Epidermal melanocyte (primary cell): ENCODE results near the gene CRYGS.
"Not testable (repeated sequence)": the region's sequence is repeated elsewhere in the genome, so short reads cannot be mapped to it uniquely, and the experiment has no call there.

Experiments used
- DNase-seq: peaks from one replicate; pipeline ENCODE4 v3.0.0; 2011; ENCODE audit warnings: low spot score; ENCODE audit not compliant: insufficient read length

CRYGS gene

DNA sequence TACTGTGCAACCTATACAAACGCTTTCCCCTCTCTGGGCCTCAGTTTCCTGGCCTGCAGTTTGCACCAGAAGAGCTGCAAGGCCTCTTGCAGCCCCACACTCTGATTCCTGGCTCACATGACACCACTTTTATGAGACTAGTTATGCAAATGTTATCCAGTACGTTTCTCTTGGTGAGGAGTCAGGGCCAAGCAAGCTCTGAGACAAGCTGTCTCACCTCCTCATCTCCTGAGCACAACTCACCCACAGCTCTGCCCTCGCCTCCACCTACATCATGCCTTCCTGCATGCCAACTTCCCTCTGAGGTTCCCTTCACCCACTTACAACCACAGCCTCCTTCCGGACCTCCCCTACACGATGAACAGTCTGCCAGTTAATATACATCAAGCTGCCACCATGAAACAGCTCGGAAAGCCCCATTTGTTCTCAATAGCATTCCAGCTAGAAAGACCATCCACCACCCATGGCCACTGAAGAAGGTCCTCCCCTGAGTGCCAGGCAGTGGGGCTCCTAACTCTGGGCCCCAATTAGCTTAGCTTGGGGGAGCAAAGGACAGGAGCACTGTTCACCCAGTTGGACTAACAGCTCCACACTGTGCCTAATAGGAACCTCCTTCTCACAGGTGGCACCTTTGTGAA is 25.0 kb downstream of the CRYGS start:
- DNase-seq = no peak

DNA sequence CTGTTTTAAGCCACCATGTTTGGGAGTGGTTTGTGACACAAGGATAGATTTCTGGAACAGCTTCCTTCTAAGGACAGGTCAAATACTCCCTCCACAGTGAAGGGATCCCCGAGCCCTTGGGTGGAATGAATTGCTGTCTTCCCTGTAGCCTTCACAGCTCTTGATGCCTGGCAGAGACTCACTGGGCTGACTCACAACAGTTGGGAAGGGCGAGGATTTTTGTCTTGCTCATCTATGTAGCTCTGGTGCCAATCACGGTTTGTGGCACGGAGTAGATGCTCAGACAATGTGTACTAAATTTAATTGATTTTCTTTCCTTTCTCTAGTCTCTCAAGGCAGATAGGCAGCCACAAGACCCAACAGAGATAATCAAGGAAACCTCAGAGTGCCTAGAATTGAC is 27.0 kb downstream of the CRYGS start:
- no peak for DNase-seq

DNA sequence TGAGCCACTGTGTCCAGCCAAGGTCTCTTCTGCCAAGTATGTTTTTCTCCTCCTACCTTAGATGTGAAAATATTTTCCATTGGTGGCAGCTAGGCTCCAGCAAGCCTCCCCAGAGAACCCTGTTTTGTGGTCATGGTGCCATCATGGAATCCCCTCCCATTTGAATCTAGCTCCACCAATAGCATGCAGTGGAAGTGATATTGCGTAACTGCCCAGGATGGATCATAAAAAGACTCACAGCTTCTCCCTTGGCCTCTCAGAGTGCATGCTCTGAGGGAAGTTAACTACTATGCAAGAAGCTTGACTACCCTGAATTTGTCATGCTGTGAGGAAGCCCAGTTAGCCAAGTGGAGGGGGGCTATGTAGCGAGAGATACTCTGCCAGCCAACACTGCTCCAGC is 27.5 kb downstream of the CRYGS start:
- DNase-seq = no peak

DNA sequence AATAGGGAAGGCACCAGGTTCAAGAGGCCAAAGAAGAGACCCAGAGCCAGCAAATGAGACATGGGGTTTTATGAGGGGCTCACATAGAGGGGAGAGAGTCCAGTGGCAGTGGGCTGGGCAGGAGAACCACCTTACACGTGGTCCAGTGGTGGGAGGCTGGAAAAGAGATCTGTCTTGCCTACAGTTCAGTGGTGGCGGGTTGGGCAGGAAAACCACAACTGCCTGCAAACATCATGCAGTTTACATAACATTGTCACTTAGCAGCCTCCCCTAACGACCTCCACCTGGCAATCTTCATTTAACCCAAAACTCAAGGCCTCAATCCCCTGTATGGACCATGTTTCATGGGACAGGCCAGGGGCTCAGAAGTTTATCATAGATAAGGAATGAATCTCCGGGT is 29.1 kb downstream of the CRYGS start:
- DNase-seq = no peak

DNA sequence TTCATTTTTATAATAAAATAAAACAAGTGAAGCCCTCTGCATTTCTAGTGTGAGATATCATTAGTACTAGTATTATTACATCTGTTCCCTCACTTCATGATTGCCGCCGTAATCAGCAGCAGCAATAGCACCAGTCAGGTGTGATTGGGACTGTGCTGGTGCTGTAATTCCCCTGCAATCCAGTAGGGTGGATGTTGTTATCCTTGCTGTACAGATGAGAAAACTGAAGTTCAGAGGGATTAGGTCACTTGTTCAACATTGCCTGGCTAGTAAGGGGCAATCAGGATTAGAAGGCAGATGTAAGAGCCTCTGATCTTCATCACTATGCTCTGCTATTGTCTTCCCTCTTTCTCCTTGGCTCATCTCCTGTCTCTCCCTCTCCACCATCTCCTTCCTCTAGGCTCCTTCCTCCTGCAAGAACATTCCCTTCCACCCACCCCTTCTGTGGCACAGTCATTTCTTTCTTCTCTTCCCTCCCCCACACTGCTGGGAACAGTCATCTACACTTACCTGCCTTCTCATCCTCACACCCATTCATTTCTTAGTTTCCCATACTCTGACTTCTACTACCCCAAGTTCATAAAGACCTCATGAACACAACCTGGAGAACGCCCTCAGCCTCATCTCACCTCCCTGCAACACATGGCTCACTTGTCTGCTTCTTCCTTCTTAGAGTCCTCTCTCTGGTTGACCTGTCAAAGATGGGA is 29.7 kb downstream of the CRYGS start:
- DNase-seq = no peak

DNA sequence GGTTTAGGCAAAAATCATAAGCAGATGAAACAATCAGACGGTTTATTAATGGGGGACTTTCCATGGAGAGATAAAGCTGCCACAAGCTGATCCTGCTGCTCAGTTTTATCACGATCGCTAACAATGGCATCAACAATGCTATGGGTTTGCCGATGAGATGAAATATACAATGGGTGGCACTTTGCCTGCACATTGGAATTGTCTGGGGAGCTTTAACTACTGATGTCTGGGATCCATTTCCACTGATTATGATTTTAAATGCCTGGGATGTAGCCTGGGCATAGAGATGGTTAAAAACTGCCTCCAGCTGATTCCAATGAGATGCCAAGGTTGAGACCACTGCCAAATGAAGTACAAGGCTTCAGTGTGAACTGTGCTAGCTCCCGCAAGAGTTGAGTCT is 30.8 kb downstream of the CRYGS start:
- no peak for DNase-seq

DNA sequence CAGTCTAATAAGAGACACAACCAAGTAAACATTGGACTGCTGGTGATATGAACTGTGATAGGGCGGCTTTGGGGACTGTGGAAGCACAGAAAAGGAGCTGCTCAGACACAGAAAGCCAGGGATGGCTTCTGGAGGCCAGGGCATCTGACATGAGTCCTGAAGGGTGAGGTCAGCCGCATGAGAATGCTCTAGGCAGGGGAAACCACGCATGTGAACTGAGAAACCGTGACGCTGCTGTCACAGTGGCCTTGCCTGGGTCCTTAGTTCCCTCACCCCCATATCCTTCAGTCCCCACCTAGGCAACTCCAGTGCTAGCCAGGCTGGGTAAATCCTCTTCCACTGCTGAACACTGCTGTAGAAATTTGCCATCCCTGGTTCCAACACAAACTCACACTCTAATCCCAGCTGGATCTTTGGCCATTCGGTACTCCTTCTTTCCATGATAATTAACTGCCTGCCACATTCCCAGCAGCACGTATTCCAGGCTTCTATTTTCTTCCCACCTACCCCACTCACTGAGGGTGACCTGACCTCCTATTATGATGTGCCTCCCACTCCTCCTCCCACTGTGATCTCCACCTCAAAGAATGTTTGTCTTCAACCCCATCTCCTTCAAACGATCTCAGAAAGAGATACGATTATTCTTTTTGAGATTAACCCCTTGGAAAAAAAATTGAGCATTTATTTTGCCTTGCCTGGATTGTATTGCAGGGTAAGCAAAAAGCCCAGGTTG is 31.4 kb downstream of the CRYGS start:
- DNase-seq = no peak

DNA sequence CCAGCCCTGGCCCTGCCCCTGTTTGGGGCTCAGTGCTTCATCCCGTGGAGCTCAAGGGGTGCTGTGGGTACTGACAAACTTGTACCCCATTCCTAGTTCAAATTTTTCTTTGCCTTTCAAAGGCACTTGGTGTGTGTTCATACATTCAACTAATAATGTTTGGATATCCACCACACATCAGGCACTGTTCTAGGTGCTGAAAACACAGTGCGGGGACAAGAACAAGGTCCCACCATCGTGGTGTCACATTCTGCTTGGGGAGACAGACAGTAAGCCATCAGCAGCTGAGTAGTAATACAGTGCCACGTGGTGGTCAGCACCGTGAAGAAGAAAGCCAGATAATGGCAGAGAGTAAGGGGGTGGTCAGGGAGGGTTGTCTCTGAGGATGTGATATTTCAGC is 32.5 kb downstream of the CRYGS start:
- DNase-seq = no peak

DNA sequence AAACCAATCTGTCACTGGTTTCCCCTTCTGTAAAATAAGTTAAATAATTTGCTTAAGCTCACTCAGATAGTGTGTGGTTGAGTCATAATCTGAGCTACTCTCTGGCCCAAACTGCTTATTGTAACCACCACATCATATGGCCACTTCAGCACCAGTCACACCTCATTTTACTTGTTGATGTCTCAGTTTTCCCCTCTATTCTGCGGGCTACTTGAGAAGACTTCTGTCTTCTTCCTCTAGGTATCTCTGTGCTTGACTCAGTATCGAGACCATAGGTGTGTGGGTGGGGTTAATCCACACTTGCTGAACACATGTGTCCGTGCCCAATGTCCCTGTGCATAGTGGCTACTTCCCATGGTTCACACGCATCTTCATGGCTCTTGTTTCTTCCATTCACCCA is 32.9 kb downstream of the CRYGS start:
- DNase-seq = no peak

DNA sequence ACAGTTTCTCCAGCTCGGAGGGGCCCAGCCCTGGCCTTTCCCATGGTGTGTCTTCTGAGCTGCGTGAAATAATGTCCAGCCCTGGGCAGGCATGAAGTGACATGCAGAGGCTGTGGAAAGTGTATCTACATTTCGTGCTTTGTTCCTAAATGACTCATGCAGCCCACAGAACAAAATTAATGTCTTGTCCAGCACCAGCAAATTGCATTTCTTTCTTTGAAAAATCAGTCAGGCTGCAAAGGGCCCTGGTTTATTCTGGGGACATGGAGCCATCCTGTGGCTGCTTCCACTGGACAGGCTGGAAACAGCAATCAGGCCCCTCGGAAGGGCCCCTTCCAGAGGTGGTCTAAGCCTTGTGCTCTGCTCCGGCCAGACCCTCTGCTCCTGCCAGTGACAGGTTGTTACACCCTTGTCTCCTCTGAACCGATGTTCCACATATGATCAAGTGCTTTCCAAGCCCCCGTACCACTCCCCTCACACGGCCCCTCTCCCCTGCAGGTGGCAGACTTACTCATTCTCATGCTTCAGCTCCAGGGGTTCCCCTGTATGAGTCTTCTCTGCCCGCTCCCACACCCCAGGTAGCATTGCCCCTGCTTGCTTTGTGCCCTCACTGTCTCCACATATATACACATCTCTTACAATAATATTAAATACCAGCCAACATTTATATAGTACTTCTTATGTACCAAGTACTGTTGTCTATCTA is 33.7 kb downstream of the CRYGS start:
- DNase-seq = no peak

DNA sequence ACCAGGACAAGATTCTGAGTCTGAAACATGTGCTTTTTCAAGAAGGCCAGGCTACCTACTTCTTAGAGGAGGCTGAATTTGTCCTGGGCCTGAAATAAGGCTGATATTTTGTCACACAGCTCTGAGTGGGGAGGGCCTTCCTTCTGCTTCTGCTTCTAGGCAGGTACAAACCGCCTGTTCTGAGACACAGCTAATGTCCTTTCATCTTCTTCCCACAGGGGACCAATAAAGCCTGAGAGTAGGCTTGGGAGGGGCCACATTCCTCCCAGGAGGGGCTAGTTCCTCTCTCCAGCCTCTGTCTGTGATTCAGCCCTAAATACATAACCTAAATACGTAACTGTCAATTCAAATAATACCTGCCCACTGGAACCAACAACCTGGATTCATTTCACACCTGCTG is 34.8 kb downstream of the CRYGS start:
- no peak for DNase-seq

DNA sequence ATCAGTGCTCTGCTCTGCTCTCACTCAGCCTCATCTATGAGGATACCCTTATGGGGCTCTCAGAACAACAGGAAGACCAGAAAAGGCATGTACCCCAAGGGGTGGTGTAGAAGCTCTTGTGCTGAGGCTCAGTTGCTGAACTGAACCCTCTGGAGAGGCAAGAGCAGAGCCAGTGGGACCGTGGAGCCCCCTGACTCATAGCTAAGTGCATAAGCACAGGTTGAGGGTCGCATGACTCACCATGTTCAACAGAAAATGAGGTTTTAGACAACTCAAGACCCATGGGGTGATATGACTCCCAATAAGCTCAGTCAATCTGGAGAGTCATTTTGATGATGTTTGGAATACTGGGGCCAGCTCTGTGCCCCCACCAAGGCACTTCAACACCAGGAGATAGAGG is 37.3 kb downstream of the CRYGS start:
- DNase-seq = no peak

DNA sequence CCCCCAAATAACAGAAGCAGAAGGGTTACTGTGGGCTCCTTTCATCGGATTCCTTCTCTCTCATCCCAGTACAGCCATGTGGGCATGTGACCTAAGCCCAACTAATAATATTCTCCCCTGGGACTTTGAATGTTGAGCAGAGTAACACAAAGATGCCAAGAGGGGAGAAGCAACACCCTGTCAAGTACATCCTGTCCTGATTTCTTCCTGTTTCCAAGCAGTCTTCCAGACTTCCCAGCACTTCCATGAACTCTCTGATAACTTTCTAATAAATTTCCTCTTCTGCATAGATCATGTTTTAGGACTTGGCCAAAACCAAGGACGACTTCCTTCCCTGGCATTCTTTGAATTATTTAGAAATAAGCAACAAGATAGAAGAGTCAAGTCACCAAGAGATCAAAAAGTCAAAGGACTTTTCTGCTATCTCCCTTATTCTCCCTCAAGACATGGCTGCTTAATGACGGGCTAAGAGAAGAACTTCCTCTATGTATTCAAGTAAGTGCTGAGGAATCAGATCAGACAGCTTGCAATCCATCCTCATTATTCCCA is 37.9 kb downstream of the CRYGS start:
- no peak for DNase-seq

DNA sequence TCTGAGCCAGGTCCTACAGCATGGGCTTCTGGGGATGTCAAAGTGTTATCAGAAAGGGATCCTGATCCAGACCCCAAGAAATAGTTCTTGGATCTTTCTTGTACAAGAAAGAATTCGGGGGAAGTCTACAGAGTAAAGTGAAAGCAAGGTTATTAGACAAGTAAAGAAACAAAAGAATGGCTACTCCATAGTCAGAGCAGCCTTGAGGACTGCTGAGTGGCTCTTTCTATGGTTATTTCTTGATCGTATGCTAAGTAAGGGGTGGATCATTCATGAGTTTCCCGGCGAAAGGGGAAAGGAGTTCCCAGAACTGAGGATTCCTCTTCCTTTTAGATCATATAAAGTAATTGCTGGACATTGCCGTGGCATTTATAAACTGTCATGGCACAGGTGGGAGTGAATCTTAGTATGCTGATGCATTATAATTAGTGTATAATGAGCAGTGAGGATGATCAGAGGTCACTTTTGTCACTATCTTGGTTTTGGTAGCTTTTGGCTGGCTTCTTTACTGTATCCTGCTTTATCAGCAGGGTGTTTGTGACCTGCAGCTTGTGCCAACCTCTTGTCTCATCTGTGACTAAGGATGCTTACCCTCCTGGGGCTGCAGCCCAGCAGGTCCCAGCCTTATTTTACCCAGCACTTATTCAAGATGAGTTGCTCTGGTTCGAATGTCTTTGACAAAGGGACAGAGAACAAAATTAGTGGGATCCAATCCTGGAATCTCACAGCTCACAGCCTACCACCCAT is 41.0 kb downstream of the CRYGS start:
- no peak for DNase-seq

DNA sequence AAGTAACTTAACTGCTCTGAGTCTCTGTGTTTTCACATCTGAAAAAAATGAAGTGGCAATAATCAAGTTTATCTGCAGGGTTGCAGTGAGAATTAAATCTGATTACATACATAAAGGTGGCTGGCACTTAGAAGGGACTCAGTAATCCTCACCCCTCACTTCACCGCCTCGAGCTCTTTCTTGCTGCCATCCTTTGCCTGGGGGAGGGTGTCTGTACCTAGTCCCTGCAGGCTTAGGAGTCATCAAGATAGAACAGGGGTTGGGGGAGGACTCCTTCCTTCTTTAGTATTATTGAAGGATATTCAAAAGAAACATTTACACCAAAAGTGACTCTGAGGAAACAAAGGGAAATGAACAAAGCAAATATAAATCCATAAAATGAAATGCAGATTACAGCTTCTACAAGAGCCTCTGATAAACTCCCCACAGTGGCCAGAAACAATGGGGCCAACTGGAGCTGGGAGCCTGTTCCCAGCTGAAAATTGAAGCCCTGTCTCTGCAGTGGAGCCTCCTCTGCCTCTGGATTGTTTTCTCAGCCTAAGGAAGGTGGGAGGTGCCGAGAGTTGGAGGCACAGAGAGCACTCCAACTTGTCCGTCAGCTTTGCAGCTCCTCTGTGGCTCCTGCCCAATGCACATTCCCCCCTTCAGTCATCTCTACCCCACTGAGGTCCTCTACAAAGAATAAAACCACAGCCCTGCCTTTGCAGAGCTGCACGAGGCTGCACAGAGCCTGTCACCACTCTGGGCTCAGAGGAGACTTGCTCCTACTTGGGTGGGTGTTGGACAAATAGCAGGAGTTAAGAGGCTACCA is 41.8 kb downstream of the CRYGS start:
- DNase-seq = no peak

DNA sequence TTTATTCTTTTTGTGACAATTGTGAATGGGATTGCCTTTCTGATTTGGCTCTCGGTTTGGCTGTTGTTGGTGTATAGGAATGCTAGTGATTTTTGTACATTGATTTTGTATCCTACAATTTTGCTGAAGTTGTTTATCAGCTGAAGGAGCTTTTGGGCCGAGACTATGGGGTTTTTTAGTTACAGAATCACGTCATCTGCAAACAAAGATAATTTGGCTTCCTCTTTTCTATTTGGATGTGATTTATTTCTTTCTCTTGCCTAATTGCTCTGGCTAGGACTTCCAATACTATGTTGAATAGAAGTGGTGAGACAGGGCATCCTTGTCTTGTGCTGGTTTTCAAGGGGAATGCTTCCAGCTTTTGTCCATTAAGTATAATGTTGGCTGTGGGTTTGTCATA is 44.2 kb downstream of the CRYGS start:
- DNase-seq = not testable (repeated sequence)

DNA sequence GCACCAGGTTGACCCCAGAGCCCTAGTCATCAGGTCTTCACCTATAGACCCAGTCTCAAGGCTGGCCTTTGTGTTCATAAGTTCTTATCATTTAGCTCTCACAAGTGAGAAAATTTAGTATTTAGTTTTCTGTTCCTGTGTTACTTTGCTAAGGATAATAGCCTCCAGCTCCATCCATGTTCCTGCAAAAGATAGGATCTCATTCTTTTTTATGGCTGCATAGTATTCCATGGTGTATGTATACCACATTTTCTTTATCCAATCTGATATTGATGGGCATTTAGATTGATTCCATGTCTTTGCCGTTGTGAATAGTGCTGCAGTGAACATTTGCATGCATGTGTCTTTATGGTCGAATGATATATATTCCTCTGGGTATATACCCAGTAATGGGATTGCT is 46.2 kb downstream of the CRYGS start:
- DNase-seq = not testable (repeated sequence)

DNA sequence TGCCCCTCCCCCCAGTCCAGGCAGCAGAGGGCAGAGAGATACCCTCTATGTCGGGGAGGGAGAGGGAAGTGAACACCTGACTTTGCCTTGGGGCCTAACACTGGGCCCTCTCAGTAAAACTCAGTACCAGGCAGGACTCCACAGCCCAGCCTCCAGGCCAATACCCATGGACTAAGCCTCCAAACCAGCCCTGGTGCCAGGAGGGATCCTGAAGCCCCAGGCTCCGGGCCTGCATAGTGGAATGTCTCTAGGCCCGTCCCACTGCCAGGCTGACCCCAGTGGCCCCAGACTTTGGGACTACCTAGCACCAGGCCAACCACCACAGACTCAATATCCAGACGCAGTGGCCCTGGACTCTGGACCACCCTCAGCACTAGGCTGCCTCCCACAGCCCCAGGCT is 46.6 kb downstream of the CRYGS start:
- no peak for DNase-seq

DNA sequence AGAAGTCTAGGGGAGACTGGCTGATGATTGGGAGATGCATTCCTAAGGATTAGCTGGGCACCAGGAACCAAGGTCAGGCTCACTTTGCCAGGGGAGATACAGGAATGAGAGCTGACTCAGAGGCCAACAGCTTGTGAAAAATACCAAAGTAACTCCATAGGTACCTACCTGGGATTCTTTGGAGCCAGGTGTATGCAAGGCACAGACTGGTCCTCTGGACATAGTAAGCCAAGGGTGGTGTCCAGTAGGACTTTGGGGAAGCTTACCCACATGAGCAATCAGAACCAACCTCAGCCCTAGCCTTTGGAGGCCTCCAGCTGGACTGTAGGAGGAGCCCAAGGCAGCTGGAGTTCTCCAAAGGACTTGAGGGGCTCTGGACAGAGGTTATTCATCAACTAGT is 47.5 kb downstream of the CRYGS start:
- no peak for DNase-seq

DNA sequence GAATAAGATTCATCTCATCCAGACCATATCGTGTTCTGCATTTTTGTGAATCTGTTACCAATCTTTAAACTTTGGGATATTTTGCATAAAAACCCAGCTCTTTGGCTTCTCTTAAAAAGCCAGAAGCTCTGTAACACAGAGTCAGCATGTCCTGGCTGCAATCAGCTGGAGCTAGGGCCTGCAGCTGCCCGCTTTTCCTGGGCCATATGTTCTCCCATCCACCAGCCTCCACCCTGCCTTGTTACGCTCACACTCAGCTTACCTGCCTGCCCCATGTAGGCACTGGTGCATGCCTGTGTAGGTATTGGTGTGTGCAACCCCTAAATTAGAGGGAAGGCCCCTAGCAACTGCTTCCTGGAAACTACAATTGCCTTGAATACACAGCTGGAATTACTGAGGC is 48.2 kb downstream of the CRYGS start:
- no peak for DNase-seq
